Measurements from ENCODE around the gene COL10A1.

DNA sequence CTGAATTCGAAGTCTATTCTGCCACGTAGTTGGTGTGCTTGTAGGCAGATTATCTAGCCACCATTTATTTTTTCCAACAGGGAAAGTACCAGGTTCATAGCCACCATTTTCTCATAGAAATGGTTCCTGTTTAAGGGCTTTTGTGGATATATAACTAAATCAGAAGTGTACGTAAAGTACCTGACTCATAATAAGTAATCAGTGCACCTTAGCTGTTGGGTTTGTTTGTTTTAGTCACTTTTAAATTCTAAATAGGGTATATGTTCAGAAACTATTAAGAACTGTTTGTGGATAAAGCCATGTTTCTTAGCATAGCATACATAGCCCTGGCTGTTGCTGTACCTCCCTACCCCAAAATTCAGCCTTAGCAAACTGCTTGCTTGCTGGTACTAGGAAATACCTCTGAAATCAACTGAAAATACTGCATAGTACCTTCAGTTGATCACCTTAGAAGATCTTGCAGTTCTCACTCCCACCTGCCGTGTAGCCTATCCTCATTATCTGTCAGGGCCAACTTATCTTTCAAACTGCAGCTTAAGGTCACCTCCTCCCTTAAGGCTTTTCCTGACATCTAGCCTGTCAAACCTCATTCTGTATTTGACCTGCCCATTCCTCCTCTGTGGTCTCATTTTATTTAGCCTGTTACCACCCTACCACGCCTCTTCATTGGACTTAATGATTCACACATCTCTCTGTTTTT is 44.6 kb upstream of the COL10A1 start:
- TF ChIP-seq EP300 (IDR thresholded peaks at IDR 0.05) (no peak), POLR2A (IDR thresholded peaks at IDR 0.05) (no peak), POLR2AphosphoS5 (IDR thresholded peaks at IDR 0.05) (no peak)
- TF ChIP-seq, protein P1, sequence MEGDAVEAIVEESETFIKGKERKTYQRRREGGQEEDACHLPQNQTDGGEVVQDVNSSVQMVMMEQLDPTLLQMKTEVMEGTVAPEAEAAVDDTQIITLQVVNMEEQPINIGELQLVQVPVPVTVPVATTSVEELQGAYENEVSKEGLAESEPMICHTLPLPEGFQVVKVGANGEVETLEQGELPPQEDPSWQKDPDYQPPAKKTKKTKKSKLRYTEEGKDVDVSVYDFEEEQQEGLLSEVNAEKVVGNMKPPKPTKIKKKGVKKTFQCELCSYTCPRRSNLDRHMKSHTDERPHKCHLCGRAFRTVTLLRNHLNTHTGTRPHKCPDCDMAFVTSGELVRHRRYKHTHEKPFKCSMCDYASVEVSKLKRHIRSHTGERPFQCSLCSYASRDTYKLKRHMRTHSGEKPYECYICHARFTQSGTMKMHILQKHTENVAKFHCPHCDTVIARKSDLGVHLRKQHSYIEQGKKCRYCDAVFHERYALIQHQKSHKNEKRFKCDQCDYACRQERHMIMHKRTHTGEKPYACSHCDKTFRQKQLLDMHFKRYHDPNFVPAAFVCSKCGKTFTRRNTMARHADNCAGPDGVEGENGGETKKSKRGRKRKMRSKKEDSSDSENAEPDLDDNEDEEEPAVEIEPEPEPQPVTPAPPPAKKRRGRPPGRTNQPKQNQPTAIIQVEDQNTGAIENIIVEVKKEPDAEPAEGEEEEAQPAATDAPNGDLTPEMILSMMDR (IDR thresholded peaks at IDR 0.05) = no peak

All from gastroesophageal sphincter (tissue), 3 donors.